Vagina (tissue), 2 donors: ENCODE data around the gene CDK14.
A peak's percentile ranks its signal among the peaks of the same experiment; 100 is the strongest.

Experiments used
- CTCF ChIP-seq, 3 experiments: fragments of 450-650 bp in 2 of 3; fragments of 200-600 bp in 1 of 3; sonication (generic) in 1 of 3; IDR thresholded peaks; one replicate each; pipeline ENCODE4 v1.5.1; 2017 to 2019; ENCODE audit warnings: antibody characterized with exemption in 3 of 3, mild to moderate bottlenecking in 2 of 3, moderate library complexity in 2 of 3
- POLR2A ChIP-seq, 2 donors: fragments of 450-650 bp; IDR thresholded peaks; one replicate each; pipeline ENCODE4 v1.6.1; 2017; ENCODE audit warnings: antibody characterized with exemption in 2 of 2, mild to moderate bottlenecking in 2 of 2, moderate library complexity in 2 of 2
- POLR2AphosphoS5 ChIP-seq, 2 donors: sonication (generic); formaldehyde crosslinking; IDR thresholded peaks; one replicate each; pipeline ENCODE4 v1.9.0; 2017; ENCODE audit warnings: antibody characterized with exemption in 2 of 2, mild to moderate bottlenecking in 2 of 2, low read depth in 1 of 2; ENCODE audit not compliant: insufficient read depth in 1 of 2

GRCh38 chr7:91082038-91082437 is 485.9 kb downstream of the CDK14 start:
- TF ChIP-seq CTCF (IDR thresholded peaks at IDR 0.05) = no peak
- peak in 1 of 2 donors; percentile 24 for TF ChIP-seq POLR2AphosphoS5 (IDR thresholded peaks at IDR 0.05; ENCODE audit: insufficient read depth in 1 of 2, low read depth in 1 of 2)
- TF ChIP-seq POLR2A (IDR thresholded peaks at IDR 0.05) = no peak
